Trophoblast cell (in vitro differentiated cells and primary cell): ENCODE data around the gene ERBB4.
A peak's percentile ranks its signal among the peaks of the same experiment; 100 is the strongest.

ENCODE experiments used
- DNase-seq, 2 donors: peaks; one replicate each; pipeline ENCODE4 v3.0.0-alpha.2; 2016
- H2AFZ ChIP-seq: 2 replicates; pipeline ENCODE4 v1.6.1; 2013; ENCODE audit warnings: low read length, moderate library complexity, mild to moderate bottlenecking; ENCODE audit not compliant: insufficient read depth, poor library complexity
- H2AK5ac ChIP-seq: 2 replicates; pipeline ENCODE4 v1.6.1; 2013; ENCODE audit warnings: mild to moderate bottlenecking, low read length
- H2BK120ac ChIP-seq: 2 replicates; pipeline ENCODE4 v1.6.1; 2013; ENCODE audit warnings: low read length, mild to moderate bottlenecking, moderate library complexity; ENCODE audit not compliant: insufficient read depth, poor library complexity
- H2BK12ac ChIP-seq: 2 replicates; pipeline ENCODE4 v1.6.1; 2013; ENCODE audit warnings: mild to moderate bottlenecking, low read length, moderate library complexity
- H2BK5ac ChIP-seq: 2 replicates; pipeline ENCODE4 v1.6.1; 2013; ENCODE audit warnings: low read length, low read depth, moderate library complexity, mild to moderate bottlenecking; ENCODE audit not compliant: poor library complexity
- H3K14ac ChIP-seq: 2 replicates; pipeline ENCODE4 v1.6.1; 2013; ENCODE audit warnings: mild to moderate bottlenecking, low read length
- H3K18ac ChIP-seq: 2 replicates; pipeline ENCODE4 v1.6.1; 2013; ENCODE audit warnings: mild to moderate bottlenecking, low read length
- H3K23ac ChIP-seq: 2 replicates; pipeline ENCODE4 v1.6.1; 2013; ENCODE audit warnings: low read length
- H3K27ac ChIP-seq: 2 replicates; pipeline ENCODE4 v1.5.1; 2013; ENCODE audit warnings: low read depth, mild to moderate bottlenecking, inconsistent platforms, low read length, moderate library complexity
- H3K27me3 ChIP-seq: 2 replicates; pipeline ENCODE4 v1.6.1; 2013; ENCODE audit warnings: inconsistent platforms, mild to moderate bottlenecking, low read length, moderate library complexity; ENCODE audit not compliant: insufficient read depth
- H3K36me3 ChIP-seq, 2 experiments: 1 replicate in 1 of 2; 2 replicates in 1 of 2; pipeline ENCODE4 v1.6.1; 2013; ENCODE audit warnings: low read length in 2 of 2, mild to moderate bottlenecking in 2 of 2, moderate library complexity in 1 of 2; ENCODE audit not compliant: insufficient read depth in 2 of 2, control insufficient read depth in 1 of 2
- H3K4ac ChIP-seq: 2 replicates; pipeline ENCODE4 v1.6.1; 2013; ENCODE audit warnings: low read depth, mild to moderate bottlenecking, low read length, moderate library complexity
- H3K4me1 ChIP-seq, 2 experiments: 1 replicate in 1 of 2; 2 replicates in 1 of 2; pipeline ENCODE4 v1.6.1; 2013; ENCODE audit warnings: low read length in 2 of 2, mild to moderate bottlenecking in 2 of 2, moderate library complexity in 1 of 2; ENCODE audit not compliant: insufficient read depth in 2 of 2, control insufficient read depth in 1 of 2
- H3K4me2 ChIP-seq: 2 replicates; pipeline ENCODE4 v1.6.1; 2013; ENCODE audit warnings: inconsistent platforms, mild to moderate bottlenecking, low read length, moderate library complexity
- H3K4me3 ChIP-seq: 2 replicates; pipeline ENCODE4 v1.5.1; 2013; ENCODE audit warnings: mild to moderate bottlenecking, low read depth, low read length, inconsistent platforms
- H3K79me1 ChIP-seq: one replicate; pipeline ENCODE4 v1.6.1; 2013; ENCODE audit warnings: low read length
- H3K79me2 ChIP-seq: 2 replicates; pipeline ENCODE4 v1.6.1; 2013; ENCODE audit warnings: low read length, mild to moderate bottlenecking; ENCODE audit not compliant: control insufficient read depth, insufficient read depth, poor library complexity
- H3K9ac ChIP-seq: 2 replicates; pipeline ENCODE4 v1.6.1; 2013; ENCODE audit warnings: mild to moderate bottlenecking, low read length
- H3K9me3 ChIP-seq: 2 replicates; pipeline ENCODE4 v1.6.1; 2013; ENCODE audit warnings: low read depth, mild to moderate bottlenecking, control low read depth, inconsistent platforms, low read length; ENCODE audit not compliant: insufficient read depth
- H4K12ac ChIP-seq: 2 replicates; pipeline ENCODE4 v1.6.1; 2013; ENCODE audit warnings: low read depth, mild to moderate bottlenecking, low read length, moderate library complexity
- H4K8ac ChIP-seq: 2 replicates; pipeline ENCODE4 v1.6.1; 2013; ENCODE audit warnings: low read depth, mild to moderate bottlenecking, low read length, moderate library complexity
- H4K91ac ChIP-seq: one replicate; pipeline ENCODE4 v1.6.1; 2013; ENCODE audit warnings: low read depth, mild to moderate bottlenecking, low read length, moderate library complexity
- WGBS: extraction: QIAGEN DNeasy Blood & Tissue Kit; methylation state at CpG from one replicate; pipeline ENCODE4 v1.1.7; 2013; ENCODE audit warnings: missing lambda C conversion rate; ENCODE audit not compliant: insufficient read length, insufficient coverage; ENCODE audit errors: extremely low coverage; 5-methylcytosine and 5-hydroxymethylcytosine counted together

ERBB4 gene

DNA sequence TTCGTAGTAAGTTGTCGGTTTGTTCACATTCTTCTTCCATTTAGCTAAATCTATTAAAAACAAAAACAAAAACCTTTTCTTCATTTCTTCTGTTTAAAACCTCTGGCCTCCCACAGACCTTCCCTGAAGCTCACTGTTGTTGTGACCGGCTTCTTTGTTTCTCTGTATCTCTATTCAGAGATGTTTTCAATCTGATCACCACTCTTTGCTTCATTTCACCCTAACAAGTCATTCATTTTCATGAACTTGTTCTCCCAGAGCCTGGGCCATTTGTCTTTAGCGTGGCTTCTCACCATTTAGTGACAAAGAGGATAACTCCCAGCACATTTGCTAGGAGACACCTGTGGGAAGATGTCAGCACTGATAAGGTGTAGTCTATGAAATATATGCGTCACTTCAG, 794.2 kb downstream of the ERBB4 start:
- H3K79me1 ChIP-seq = no peaks in the 10 kb centered on the region
- no peaks in the 10 kb centered on the region for H3K36me3 ChIP-seq
- H4K12ac ChIP-seq = no peak overlapping the region
- no peak overlapping the region for H2BK120ac ChIP-seq
- H2BK12ac ChIP-seq = no peak overlapping the region
- no peak overlapping the region for H4K91ac ChIP-seq
- no peak overlapping the region for H2AK5ac ChIP-seq
- no peak overlapping the region for H3K4ac ChIP-seq
- no peak overlapping the region for H3K9ac ChIP-seq
- DNase-seq = no peak
- H3K4me2 ChIP-seq = no peak overlapping the region
- no peaks in the 10 kb centered on the region for H3K79me2 ChIP-seq
- no peaks in the 10 kb centered on the region for H3K27me3 ChIP-seq
- WGBS = no CpG with 5 or more reads among the region's 5 CpGs
- no peak overlapping the region for H3K14ac ChIP-seq
- H3K23ac ChIP-seq = no peak overlapping the region
- H4K8ac ChIP-seq = no peak overlapping the region
- no peak overlapping the region for H2BK5ac ChIP-seq
- no peaks in the 10 kb centered on the region for H3K9me3 ChIP-seq
- H3K18ac ChIP-seq = no peak overlapping the region
- H3K4me3 ChIP-seq = no peak overlapping the region
- H2AFZ ChIP-seq = no peak overlapping the region
- no peak overlapping the region for H3K27ac ChIP-seq
- H3K4me1 ChIP-seq = no peaks in the 10 kb centered on the region

DNA sequence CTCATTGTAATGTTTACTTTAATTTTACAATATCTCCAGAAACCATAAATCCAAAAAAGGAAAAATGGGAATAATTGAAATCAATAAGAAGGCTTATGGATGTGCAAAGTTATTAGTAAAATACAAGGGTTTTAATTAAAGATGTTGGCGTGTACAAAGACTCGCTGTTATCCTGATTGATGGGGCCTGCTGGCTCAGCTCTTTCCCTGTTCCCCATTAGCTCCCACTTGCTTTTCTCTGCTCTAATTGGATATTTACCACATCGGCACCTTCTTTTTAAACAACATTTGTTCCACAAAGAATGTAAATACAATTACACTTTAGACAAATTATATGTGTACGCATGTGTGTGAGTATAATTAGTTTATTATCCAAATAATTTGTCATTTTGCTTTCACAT, 796.6 kb downstream of the ERBB4 start:
- no peak for DNase-seq
- no peak overlapping the region for H2BK120ac ChIP-seq

DNA sequence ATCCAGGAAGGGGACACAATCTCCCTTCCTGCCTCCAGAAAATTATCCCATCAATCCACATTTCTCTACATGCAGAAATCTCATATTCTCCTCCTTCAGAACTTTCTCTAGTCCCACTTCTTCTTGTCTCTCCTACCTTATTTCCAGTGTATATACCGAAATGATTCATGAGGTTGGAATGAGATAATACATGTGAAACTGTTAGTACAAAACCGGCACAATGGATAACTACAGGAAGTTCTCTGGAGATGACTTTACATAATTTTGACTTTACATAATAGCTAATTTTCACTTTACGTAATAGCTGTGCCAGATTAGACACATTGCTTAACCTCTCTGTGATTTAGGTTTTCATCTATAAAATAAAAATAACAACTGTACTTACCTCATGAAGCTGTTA, 801.3 kb downstream of the ERBB4 start:
- DNase-seq = peak in 1 of 2 donors; percentile 31
- Histone ChIP-seq H3K4me2 (no peak overlapping the region), H4K8ac (no peak overlapping the region), H3K27ac (no peak overlapping the region), H2AK5ac (no peak overlapping the region), H3K79me1 (no peaks in the 10 kb centered on the region), H2AFZ (no peak overlapping the region), H3K4me3 (no peak overlapping the region), H4K91ac (no peak overlapping the region), H3K27me3 (no peaks in the 10 kb centered on the region), H2BK120ac (no peak overlapping the region), H3K9me3 (no peaks in the 10 kb centered on the region), H3K14ac (no peak overlapping the region), H4K12ac (no peak overlapping the region), H2BK5ac (no peak overlapping the region), H2BK12ac (no peak overlapping the region), H3K36me3 (no peaks in the 10 kb centered on the region), H3K79me2 (no peaks in the 10 kb centered on the region), H3K23ac (no peak overlapping the region), H3K4me1 (no peaks in the 10 kb centered on the region), H3K9ac (no peak overlapping the region), H3K4ac (no peak overlapping the region), H3K18ac (no peak overlapping the region)
- no CpG with 5 or more reads among the region's 3 CpGs for WGBS

More for the DNA sequence above, 796.6 kb downstream of the ERBB4 start:
- H4K91ac ChIP-seq = no peak overlapping the region
- H2BK12ac ChIP-seq = no peak overlapping the region
- H2AFZ ChIP-seq = no peak overlapping the region
- no peak overlapping the region for H3K27ac ChIP-seq
- H3K4ac ChIP-seq = no peak overlapping the region
- H3K23ac ChIP-seq = no peak overlapping the region
- no peak overlapping the region for H4K12ac ChIP-seq
- no peak overlapping the region for H4K8ac ChIP-seq
- H3K27me3 ChIP-seq = no peaks in the 10 kb centered on the region
- H3K79me1 ChIP-seq = no peaks in the 10 kb centered on the region
- no peak overlapping the region for H2BK5ac ChIP-seq
- no peak overlapping the region for H3K4me2 ChIP-seq
- H3K36me3 ChIP-seq = no peaks in the 10 kb centered on the region
- no peak overlapping the region for H3K4me3 ChIP-seq
- no peaks in the 10 kb centered on the region for H3K9me3 ChIP-seq
- no peak overlapping the region for H3K18ac ChIP-seq
- no peaks in the 10 kb centered on the region for H3K79me2 ChIP-seq
- H3K14ac ChIP-seq = no peak overlapping the region
- no peak overlapping the region for H3K9ac ChIP-seq
- H2AK5ac ChIP-seq = no peak overlapping the region
- WGBS = no CpG with 5 or more reads among the region's 4 CpGs
- H3K4me1 ChIP-seq = no peaks in the 10 kb centered on the region

DNA sequence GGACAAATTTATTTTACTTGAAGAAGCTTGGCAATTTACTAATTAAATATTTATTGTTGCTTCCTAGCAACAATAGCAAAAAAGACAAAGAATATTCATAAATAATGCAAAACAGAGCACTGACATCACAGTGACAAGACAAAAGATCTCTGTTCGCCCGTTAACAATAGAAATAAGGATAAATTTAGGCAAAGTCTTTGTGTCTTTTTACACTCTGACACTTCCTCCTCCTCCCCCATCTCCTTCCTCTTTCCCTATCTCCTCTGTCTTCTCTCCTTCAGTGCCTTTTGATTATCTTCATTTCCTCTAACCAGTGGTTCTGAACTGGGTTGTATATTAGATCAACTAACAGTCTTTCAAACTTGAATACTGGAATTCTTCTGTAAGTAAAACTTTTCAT, 808.4 kb downstream of the ERBB4 start:
- no peaks in the 10 kb centered on the region for H3K27me3 ChIP-seq
- no peak overlapping the region for H2BK120ac ChIP-seq
- no peak overlapping the region for H3K4me2 ChIP-seq
- no peak overlapping the region for H4K91ac ChIP-seq
- no peak overlapping the region for H3K9ac ChIP-seq
- no peaks in the 10 kb centered on the region for H3K36me3 ChIP-seq
- no peaks in the 10 kb centered on the region for H3K9me3 ChIP-seq
- H3K79me1 ChIP-seq = no peaks in the 10 kb centered on the region
- H3K14ac ChIP-seq = no peak overlapping the region
- no peak overlapping the region for H2AK5ac ChIP-seq
- no peaks in the 10 kb centered on the region for H3K79me2 ChIP-seq
- H2BK5ac ChIP-seq = no peak overlapping the region
- no CpG with 5 or more reads among the region's 2 CpGs for WGBS
- H3K23ac ChIP-seq = no peak overlapping the region
- H2AFZ ChIP-seq = no peak overlapping the region
- no peak overlapping the region for H3K4ac ChIP-seq
- DNase-seq = no peak
- H3K4me1 ChIP-seq = no peaks in the 10 kb centered on the region
- H4K12ac ChIP-seq = no peak overlapping the region
- no peak overlapping the region for H3K27ac ChIP-seq
- no peak overlapping the region for H3K4me3 ChIP-seq
- no peak overlapping the region for H3K18ac ChIP-seq
- no peak overlapping the region for H2BK12ac ChIP-seq
- H4K8ac ChIP-seq = no peak overlapping the region
